Measurements from ENCODE around the gene NPLOC4.

Gene NPLOC4

DNA sequence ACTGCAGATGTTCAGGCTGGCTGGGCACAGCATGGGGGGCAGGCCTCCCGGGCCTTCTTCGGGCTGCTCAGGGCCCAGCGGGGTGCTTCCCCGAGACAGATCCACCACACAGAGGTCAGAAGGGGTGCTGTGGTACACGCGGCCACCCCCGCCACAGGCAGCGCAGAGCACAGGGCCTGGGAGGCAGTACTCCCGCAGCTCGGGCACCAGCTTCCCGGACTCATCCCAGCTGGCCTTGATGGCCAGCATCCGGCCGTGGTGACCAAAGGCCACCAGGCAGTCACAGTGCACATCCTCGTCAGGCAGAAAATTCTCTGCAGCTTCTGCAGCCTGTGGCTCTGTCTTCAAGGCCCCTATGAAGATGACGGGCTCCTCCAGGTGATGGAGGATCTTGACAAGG lies 86.6 kb downstream of the NPLOC4 start:
- CTCF ChIA-PET = no interaction called here
- peak overlapping the region; percentile 96 for H3K27ac ChIP-seq
- TF ChIP-seq, protein P1, sequence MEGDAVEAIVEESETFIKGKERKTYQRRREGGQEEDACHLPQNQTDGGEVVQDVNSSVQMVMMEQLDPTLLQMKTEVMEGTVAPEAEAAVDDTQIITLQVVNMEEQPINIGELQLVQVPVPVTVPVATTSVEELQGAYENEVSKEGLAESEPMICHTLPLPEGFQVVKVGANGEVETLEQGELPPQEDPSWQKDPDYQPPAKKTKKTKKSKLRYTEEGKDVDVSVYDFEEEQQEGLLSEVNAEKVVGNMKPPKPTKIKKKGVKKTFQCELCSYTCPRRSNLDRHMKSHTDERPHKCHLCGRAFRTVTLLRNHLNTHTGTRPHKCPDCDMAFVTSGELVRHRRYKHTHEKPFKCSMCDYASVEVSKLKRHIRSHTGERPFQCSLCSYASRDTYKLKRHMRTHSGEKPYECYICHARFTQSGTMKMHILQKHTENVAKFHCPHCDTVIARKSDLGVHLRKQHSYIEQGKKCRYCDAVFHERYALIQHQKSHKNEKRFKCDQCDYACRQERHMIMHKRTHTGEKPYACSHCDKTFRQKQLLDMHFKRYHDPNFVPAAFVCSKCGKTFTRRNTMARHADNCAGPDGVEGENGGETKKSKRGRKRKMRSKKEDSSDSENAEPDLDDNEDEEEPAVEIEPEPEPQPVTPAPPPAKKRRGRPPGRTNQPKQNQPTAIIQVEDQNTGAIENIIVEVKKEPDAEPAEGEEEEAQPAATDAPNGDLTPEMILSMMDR (conservative IDR thresholded peaks at IDR 0.05; ENCODE audit: low read depth) = no peak
- DNase-seq (ENCODE audit: low spot score) = no peak
- POLR2A ChIA-PET (ENCODE audit: low non-redundant PET) = no interaction called here

GRCh38 chr17:81549826-81550225 lies 87.1 kb downstream of the NPLOC4 start:
- POLR2A ChIA-PET (ENCODE audit: low non-redundant PET) = no interaction called here
- no peak for DNase-seq (ENCODE audit: low spot score)
- peak overlapping the region; percentile 96 for H3K27ac ChIP-seq
- CTCF ChIA-PET = no interaction called here
- TF ChIP-seq, protein P1 (conservative IDR thresholded peaks at IDR 0.05; ENCODE audit: low read depth) = no peak

GRCh38 chr17:81549031-81549557 lies 87.8 kb downstream of the NPLOC4 start:
- DNase-seq (ENCODE audit: low spot score) = no peak
- peak overlapping the region; percentile 96 for H3K27ac ChIP-seq
- POLR2A ChIA-PET (ENCODE audit: low non-redundant PET) = no interaction called here
- CTCF ChIA-PET = no interaction called here
- TF ChIP-seq, protein P1 (conservative IDR thresholded peaks at IDR 0.05; ENCODE audit: low read depth) = no peak

DNA sequence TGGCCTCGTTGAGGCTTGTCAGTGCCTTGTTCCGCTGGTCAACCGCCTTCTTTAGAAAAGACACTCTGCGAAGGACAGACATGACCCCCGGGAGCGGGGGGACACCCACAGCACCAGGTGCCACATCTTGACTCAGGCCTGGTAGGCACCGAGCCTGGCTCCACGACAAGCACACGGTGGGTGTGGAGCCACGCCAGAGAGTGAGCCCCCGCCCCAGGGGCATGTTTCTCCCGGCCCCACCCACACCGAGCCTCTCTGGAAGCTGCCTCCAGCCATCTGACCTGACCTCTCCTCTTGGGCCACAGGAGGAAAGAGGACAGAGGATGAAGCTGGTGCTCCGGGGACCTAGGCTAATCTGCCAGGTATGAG lies 89.3 kb downstream of the NPLOC4 start:
- ChIA-PET POLR2A (ENCODE audit: low non-redundant PET) (interaction anchor here (0.8 kb wide), 1 partner anchor 10 kb away, joined by 3 read pairs; no protein-coding TSS in a partner anchor), CTCF (no interaction called here)
- TF ChIP-seq, protein P1 (conservative IDR thresholded peaks at IDR 0.05; ENCODE audit: low read depth) = no peak
- no peak for DNase-seq (ENCODE audit: low spot score)
- H3K27ac ChIP-seq = peak overlapping the region; percentile 52; the same call in 1 of the 2 replicates

DNA sequence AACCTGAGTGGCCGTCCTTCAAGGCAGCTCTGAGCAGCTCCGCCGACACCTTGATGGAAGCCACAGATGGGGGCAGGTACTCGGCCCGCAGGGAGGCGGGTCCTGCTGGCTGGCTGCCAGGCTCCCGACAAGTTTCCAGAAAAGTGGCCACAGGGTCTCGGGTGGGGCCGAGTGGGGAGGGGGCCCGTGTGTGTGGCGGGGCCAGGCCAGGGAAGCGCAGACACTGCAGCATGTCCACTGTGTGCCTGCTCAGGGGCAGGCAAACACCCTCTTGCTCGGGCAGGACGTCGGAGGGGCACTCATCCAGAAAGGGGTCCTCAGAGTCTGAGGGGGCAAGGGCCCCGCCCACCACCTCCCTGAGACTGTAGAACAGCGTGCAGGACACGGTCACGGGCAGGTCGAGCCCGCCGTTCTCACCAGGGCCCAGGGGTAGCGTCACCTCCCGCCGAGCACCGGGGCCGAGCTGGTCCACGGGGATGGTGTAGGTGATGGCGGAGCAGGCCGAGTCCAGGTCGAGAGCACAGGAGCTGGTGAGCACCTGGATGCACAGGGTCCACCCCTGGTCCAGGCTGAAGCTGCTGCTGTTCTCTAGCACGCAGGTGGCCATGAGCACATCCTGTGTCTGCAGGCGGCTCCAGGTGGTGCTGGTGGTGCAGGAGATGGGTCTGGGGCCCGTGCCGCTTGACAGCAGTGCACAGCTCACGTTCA lies 89.9 kb downstream of the NPLOC4 start:
- CTCF ChIA-PET = interaction anchor here (0.6 kb wide), 1 partner anchor 140 kb away, joined by 4 read pairs; no protein-coding TSS in a partner anchor

GRCh38 chr17:81545160-81545949 lies 91.6 kb downstream of the NPLOC4 start:
- H3K27ac ChIP-seq = peak overlapping the region; percentile 52
- TF ChIP-seq, protein P1 (conservative IDR thresholded peaks at IDR 0.05; ENCODE audit: low read depth) = no peak
- CTCF ChIA-PET = interaction anchor here (0.7 kb wide), 1 partner anchor 11 kb away, joined by 3 read pairs; no protein-coding TSS in a partner anchor
- no peak for DNase-seq (ENCODE audit: low spot score)
- POLR2A ChIA-PET (ENCODE audit: low non-redundant PET) = no interaction called here

More for the DNA sequence above, 89.9 kb downstream of the NPLOC4 start:
- no peak for DNase-seq (ENCODE audit: low spot score)
- peak overlapping the region; percentile 52 for H3K27ac ChIP-seq
- TF ChIP-seq, protein P1 (conservative IDR thresholded peaks at IDR 0.05; ENCODE audit: low read depth) = no peak
- POLR2A ChIA-PET (ENCODE audit: low non-redundant PET) = interaction anchor here (0.8 kb wide), 1 partner anchor 9 kb away, joined by 3 read pairs; no protein-coding TSS in a partner anchor
